HUES64 (cell line): ENCODE data around the gene POMT1.

Source experiments
- H3K27ac ChIP-seq: 2 replicates; pipeline ENCODE4 v1.7.0; 2013; ENCODE audit warnings: low read depth, low read length, inconsistent platforms
- H3K27me3 ChIP-seq: 2 replicates; pipeline ENCODE4 v1.6.1; 2013; ENCODE audit warnings: mild to moderate bottlenecking, low read length; ENCODE audit not compliant: insufficient read depth
- H3K36me3 ChIP-seq: 2 replicates; pipeline ENCODE4 v1.6.1; 2013; ENCODE audit warnings: mild to moderate bottlenecking, low read length; ENCODE audit not compliant: insufficient read depth
- H3K4me1 ChIP-seq: 2 replicates; pipeline ENCODE4 v1.6.1; 2013; ENCODE audit warnings: mild to moderate bottlenecking, low read length, moderate library complexity; ENCODE audit not compliant: insufficient read depth
- H3K4me3 ChIP-seq: 2 replicates; pipeline ENCODE4 v1.5.1; 2013; ENCODE audit warnings: mild to moderate bottlenecking, low read length, moderate library complexity
- H3K9ac ChIP-seq: 2 replicates; pipeline ENCODE4 v1.6.1; 2013; ENCODE audit warnings: mild to moderate bottlenecking, low read depth, low read length
- H3K9me3 ChIP-seq: 2 replicates; pipeline ENCODE4 v1.6.1; 2013; ENCODE audit warnings: low read depth, low read length; ENCODE audit not compliant: insufficient read depth
- WGBS: fragments of 150-250, 120-280 bp; methylation state at CpG from one replicate; pipeline ENCODE4 v1.1.7; 2013; ENCODE audit warnings: missing lambda C conversion rate; 5-methylcytosine and 5-hydroxymethylcytosine counted together

The POMT1 gene

GRCh38 chr9:131477816-131478419 is 24.8 kb upstream of the POMT1 start:
- H3K27ac ChIP-seq: no peak overlapping the region
- H3K27me3 ChIP-seq: no peaks in the 10 kb centered on the region
- no peak overlapping the region for H3K4me3 ChIP-seq
- no peak overlapping the region for H3K9ac ChIP-seq
- no peaks in the 10 kb centered on the region for H3K9me3 ChIP-seq
- no peaks in the 10 kb centered on the region for H3K4me1 ChIP-seq
- H3K36me3 ChIP-seq: peaks cover 96% of the 10 kb centered on the region
- WGBS: 92% methylated on average over 19 of the region's 19 CpGs

GRCh38 chr9:131478421-131478868 is 24.3 kb upstream of the POMT1 start:
- H3K9ac ChIP-seq: no peak overlapping the region
- H3K27ac ChIP-seq: no peak overlapping the region
- WGBS: 75% methylated on average over 12 of the region's 12 CpGs
- H3K36me3 ChIP-seq: peaks cover 96% of the 10 kb centered on the region
- H3K4me1 ChIP-seq: no peaks in the 10 kb centered on the region
- no peaks in the 10 kb centered on the region for H3K27me3 ChIP-seq
- no peaks in the 10 kb centered on the region for H3K9me3 ChIP-seq
- no peak overlapping the region for H3K4me3 ChIP-seq

- no peak overlapping the region for H3K27ac ChIP-seq
- no peak overlapping the region for H3K9ac ChIP-seq
- H3K9me3 ChIP-seq: no peaks in the 10 kb centered on the region
- 97% methylated on average over 10 of the region's 10 CpGs for WGBS
- no peaks in the 10 kb centered on the region for H3K4me1 ChIP-seq
- H3K27me3 ChIP-seq: no peaks in the 10 kb centered on the region
- H3K4me3 ChIP-seq: no peak overlapping the region
- peaks cover 96% of the 10 kb centered on the region for H3K36me3 ChIP-seq
These were observed 23.8 kb upstream of the POMT1 start for GRCh38 chr9:131478911-131479310.

GRCh38 chr9:131480258-131480657 is 22.5 kb upstream of the POMT1 start:
- Histone ChIP-seq H3K27me3 (no peaks in the 10 kb centered on the region), H3K9ac (no peak overlapping the region), H3K4me3 (no peak overlapping the region), H3K4me1 (no peaks in the 10 kb centered on the region), H3K9me3 (no peaks in the 10 kb centered on the region), H3K27ac (no peak overlapping the region), H3K36me3 (peaks cover 96% of the 10 kb centered on the region)
- WGBS: 97% methylated on average over 1 of the region's 1 CpG

- Histone ChIP-seq H3K27ac (no peak overlapping the region), H3K27me3 (no peaks in the 10 kb centered on the region), H3K36me3 (peaks cover 96% of the 10 kb centered on the region), H3K9me3 (no peaks in the 10 kb centered on the region), H3K9ac (no peak overlapping the region), H3K4me1 (no peaks in the 10 kb centered on the region), H3K4me3 (no peak overlapping the region)
- WGBS: 96% methylated on average over 19 of the region's 19 CpGs
These were observed 21.0 kb upstream of the POMT1 start for GRCh38 chr9:131481441-131482342.

GRCh38 chr9:131482343-131483006 is 20.2 kb upstream of the POMT1 start:
- WGBS: 95% methylated on average over 24 of the region's 24 CpGs
- Histone ChIP-seq H3K36me3 (peaks cover 96% of the 10 kb centered on the region), H3K9ac (no peak overlapping the region), H3K4me1 (no peaks in the 10 kb centered on the region), H3K27ac (no peak overlapping the region), H3K4me3 (no peak overlapping the region), H3K9me3 (no peaks in the 10 kb centered on the region), H3K27me3 (no peaks in the 10 kb centered on the region)

- Histone ChIP-seq H3K4me3 (no peak overlapping the region), H3K36me3 (peaks cover 98% of the 10 kb centered on the region), H3K9me3 (no peaks in the 10 kb centered on the region), H3K27me3 (no peaks in the 10 kb centered on the region), H3K9ac (no peak overlapping the region), H3K4me1 (no peaks in the 10 kb centered on the region), H3K27ac (no peak overlapping the region)
- 91% methylated on average over 9 of the region's 9 CpGs for WGBS
These were observed 19.2 kb upstream of the POMT1 start for GRCh38 chr9:131483319-131484050.

GRCh38 chr9:131484051-131484445 is 18.7 kb upstream of the POMT1 start:
- WGBS: 97% methylated on average over 7 of the region's 7 CpGs
- Histone ChIP-seq H3K9me3 (no peaks in the 10 kb centered on the region), H3K27me3 (no peaks in the 10 kb centered on the region), H3K9ac (no peak overlapping the region), H3K4me1 (no peaks in the 10 kb centered on the region), H3K36me3 (peaks cover 98% of the 10 kb centered on the region), H3K4me3 (no peak overlapping the region), H3K27ac (no peak overlapping the region)

GRCh38 chr9:131484560-131485185 is 18.0 kb upstream of the POMT1 start:
- H3K9ac ChIP-seq: no peak overlapping the region
- WGBS: 96% methylated on average over 15 of the region's 15 CpGs
- H3K27me3 ChIP-seq: no peaks in the 10 kb centered on the region
- H3K27ac ChIP-seq: no peak overlapping the region
- H3K36me3 ChIP-seq: peaks cover 98% of the 10 kb centered on the region
- no peaks in the 10 kb centered on the region for H3K9me3 ChIP-seq
- no peaks in the 10 kb centered on the region for H3K4me1 ChIP-seq
- no peak overlapping the region for H3K4me3 ChIP-seq

GRCh38 chr9:131485206-131485605 is 17.5 kb upstream of the POMT1 start:
- WGBS: 91% methylated on average over 12 of the region's 12 CpGs
- H3K9me3 ChIP-seq: no peaks in the 10 kb centered on the region
- H3K4me3 ChIP-seq: no peak overlapping the region
- H3K9ac ChIP-seq: no peak overlapping the region
- no peaks in the 10 kb centered on the region for H3K27me3 ChIP-seq
- no peak overlapping the region for H3K27ac ChIP-seq
- peaks cover 98% of the 10 kb centered on the region for H3K36me3 ChIP-seq
- no peaks in the 10 kb centered on the region for H3K4me1 ChIP-seq
